Sigmoid colon (tissue), 4 donors: ENCODE measurements around the gene CNST.

ENCODE experiments used
- POLR2A ChIP-seq, 2 donors: fragments of 450-650 bp; IDR thresholded peaks; one replicate each; pipeline ENCODE4 v1.6.1; 2016; ENCODE audit warnings: antibody characterized with exemption in 2 of 2, mild to moderate bottlenecking in 2 of 2, moderate library complexity in 2 of 2
- POLR2AphosphoS5 ChIP-seq, 4 donors: sonication (generic); formaldehyde crosslinking; IDR thresholded peaks; one replicate each; pipeline ENCODE4 v1.6.1; 2017; ENCODE audit warnings: antibody characterized with exemption in 4 of 4
- TF ChIP-seq, protein P1 (sequence below), 4 experiments: fragments of 450-650 bp in 3 of 4; fragments of 200-600 bp in 1 of 4; IDR thresholded peaks; one replicate each; pipeline ENCODE4 v1.5.1; 2016 to 2019; ENCODE audit warnings: antibody characterized with exemption in 4 of 4, mild to moderate bottlenecking in 3 of 4, moderate library complexity in 2 of 4

DNA sequence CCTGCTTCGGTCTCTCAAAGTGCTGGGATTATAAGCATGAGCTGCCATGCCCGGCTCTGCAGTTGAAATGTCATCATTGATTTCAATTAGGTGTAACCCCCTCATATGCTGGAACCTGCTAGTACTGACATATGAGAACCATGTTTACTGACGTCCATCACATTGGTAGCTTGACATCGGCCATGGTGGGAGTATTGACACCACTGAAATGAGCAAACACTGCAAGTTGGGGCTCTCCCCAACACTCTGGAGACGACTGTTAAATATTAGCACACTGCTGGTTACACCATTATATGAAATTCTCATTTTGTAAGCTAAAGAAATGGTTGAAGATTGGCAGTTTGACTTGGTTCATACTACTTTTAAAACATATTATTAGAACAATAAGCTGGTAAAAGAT lies 63.7 kb downstream of the CNST start:
- TF ChIP-seq, protein P1, sequence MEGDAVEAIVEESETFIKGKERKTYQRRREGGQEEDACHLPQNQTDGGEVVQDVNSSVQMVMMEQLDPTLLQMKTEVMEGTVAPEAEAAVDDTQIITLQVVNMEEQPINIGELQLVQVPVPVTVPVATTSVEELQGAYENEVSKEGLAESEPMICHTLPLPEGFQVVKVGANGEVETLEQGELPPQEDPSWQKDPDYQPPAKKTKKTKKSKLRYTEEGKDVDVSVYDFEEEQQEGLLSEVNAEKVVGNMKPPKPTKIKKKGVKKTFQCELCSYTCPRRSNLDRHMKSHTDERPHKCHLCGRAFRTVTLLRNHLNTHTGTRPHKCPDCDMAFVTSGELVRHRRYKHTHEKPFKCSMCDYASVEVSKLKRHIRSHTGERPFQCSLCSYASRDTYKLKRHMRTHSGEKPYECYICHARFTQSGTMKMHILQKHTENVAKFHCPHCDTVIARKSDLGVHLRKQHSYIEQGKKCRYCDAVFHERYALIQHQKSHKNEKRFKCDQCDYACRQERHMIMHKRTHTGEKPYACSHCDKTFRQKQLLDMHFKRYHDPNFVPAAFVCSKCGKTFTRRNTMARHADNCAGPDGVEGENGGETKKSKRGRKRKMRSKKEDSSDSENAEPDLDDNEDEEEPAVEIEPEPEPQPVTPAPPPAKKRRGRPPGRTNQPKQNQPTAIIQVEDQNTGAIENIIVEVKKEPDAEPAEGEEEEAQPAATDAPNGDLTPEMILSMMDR (IDR thresholded peaks at IDR 0.05), result no peak
- TF ChIP-seq POLR2A (IDR thresholded peaks at IDR 0.05), result no peak
- no peak for TF ChIP-seq POLR2AphosphoS5 (IDR thresholded peaks at IDR 0.05)
